Measurements from ENCODE around the gene TENT5C.

Gene TENT5C

DNA sequence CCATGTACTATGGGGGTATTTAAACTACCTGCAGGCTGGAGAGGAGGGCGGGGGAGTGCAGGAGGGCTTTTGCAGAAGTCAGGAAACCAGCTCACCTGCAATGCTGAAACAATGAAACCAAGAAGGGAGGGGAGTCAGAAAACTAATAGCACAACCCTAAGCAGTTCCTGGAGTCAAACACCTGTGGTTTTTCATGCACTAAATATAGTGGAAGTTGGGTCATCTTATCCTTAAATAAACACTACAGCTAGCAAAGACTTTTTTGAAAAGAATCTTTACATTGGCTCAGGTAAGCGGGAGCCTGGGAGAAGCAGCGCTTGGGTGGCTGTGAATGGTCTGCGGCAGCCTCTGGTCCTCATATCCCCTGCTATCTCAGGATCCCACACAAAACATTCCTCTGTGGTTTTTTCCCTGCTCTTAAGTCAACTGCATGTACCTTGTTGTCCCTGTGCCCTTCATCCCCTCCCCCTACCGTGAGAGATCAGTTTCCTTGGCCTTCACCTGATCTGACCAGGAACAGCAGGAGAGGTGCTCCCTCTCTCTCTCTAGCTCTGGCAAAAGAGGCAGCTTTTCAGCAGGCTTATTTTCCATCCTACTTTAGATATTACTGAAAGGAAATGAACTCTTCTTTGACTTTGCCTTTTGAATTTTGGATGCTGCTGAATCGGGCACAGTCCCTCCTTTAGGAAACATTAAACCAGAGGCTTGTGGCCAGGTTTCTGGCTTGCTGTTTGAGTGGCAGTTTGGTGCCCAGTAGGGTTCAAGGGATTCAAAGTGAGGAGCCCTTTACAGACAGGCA is 26.6 kb downstream of the TENT5C start:
- peaks cover 22 to 55% of the 10 kb centered on the region in 2 experiments for H3K27me3 ChIP-seq (ENCODE audit: control insufficient read depth in 1 of 2, insufficient read depth in 1 of 2, low read length in 2 of 2)
- DNase-seq: no peak
- H3K23ac ChIP-seq (ENCODE audit: low read length in 2 of 2): no peak overlapping the region
- H2BK12ac ChIP-seq (ENCODE audit: low read length in 2 of 2): no peak overlapping the region
- H3K79me1 ChIP-seq (replicated peaks; ENCODE audit: low read length, poor library complexity, severe bottlenecking): no peaks in the 10 kb centered on the region
- H3K4me2 ChIP-seq (ENCODE audit: low read length, poor library complexity, severe bottlenecking): no peak overlapping the region
- WGBS: 88% methylated on average over 5 of the region's 6 CpGs
- no peak overlapping the region for H4K91ac ChIP-seq (ENCODE audit: low read length)
- no peak overlapping the region for H3K4me3 ChIP-seq (ENCODE audit: insufficient read depth in 1 of 2, low read depth in 1 of 2, low read length in 2 of 2)
- H3K4me1 ChIP-seq (ENCODE audit: control insufficient read depth, insufficient read depth, low read depth, low read length): no peaks in the 10 kb centered on the region
- no peak overlapping the region for H3K27ac ChIP-seq (ENCODE audit: low read length, poor library complexity, severe bottlenecking)
- H3K14ac ChIP-seq (ENCODE audit: low read length in 2 of 2): no peak overlapping the region
- no peak overlapping the region for H2BK120ac ChIP-seq (ENCODE audit: low read depth, low read length)
- no peak overlapping the region for H2BK15ac ChIP-seq (ENCODE audit: low read depth, poor library complexity, severe bottlenecking)
- H3K36me3 ChIP-seq (ENCODE audit: control insufficient read depth in 1 of 2, insufficient read depth in 2 of 2, low read depth in 1 of 2, low read length in 2 of 2): no peaks in the 10 kb centered on the region
- H3K18ac ChIP-seq (ENCODE audit: low read depth in 1 of 2, low read length in 2 of 2): no peak overlapping the region
- H2BK5ac ChIP-seq (ENCODE audit: low read depth, low read length, poor library complexity, severe bottlenecking): no peak overlapping the region
- H3K9ac ChIP-seq (ENCODE audit: low read length): no peak overlapping the region
- H2AK5ac ChIP-seq (ENCODE audit: low read length, severe bottlenecking): no peak overlapping the region
- H2AFZ ChIP-seq (ENCODE audit: low read depth, low read length): no peak overlapping the region
- H3K9me3 ChIP-seq (ENCODE audit: control insufficient read depth, low read length): no peaks in the 10 kb centered on the region
- no peak overlapping the region for H3K4ac ChIP-seq (ENCODE audit: low read depth in 1 of 2, low read length in 2 of 2)
- no peak overlapping the region for H4K8ac ChIP-seq (ENCODE audit: low read length)

DNA sequence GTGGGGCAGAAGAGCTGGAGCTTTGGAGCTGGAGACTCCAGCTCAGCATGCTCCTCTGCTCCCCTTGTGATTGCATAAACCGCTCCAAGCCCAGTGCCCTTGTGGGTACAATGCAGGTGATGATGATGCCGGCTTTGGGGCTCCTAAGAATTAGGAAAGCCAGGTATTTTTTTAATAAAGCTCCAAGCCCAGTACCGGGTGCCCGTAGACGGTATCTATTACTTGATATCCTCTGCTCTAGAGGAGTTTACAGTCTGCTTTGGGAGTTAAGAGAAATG is 27.2 kb downstream of the TENT5C start:
- Histone ChIP-seq H2BK5ac (ENCODE audit: low read depth, low read length, poor library complexity, severe bottlenecking) (no peak overlapping the region), H3K23ac (ENCODE audit: low read length in 2 of 2) (no peak overlapping the region), H3K4me3 (ENCODE audit: insufficient read depth in 1 of 2, low read depth in 1 of 2, low read length in 2 of 2) (no peak overlapping the region), H3K9me3 (ENCODE audit: control insufficient read depth, low read length) (no peaks in the 10 kb centered on the region), H2BK12ac (ENCODE audit: low read length in 2 of 2) (no peak overlapping the region), H3K4ac (ENCODE audit: low read depth in 1 of 2, low read length in 2 of 2) (no peak overlapping the region), H4K8ac (ENCODE audit: low read length) (no peak overlapping the region), H3K27me3 (ENCODE audit: control insufficient read depth in 1 of 2, insufficient read depth in 1 of 2, low read length in 2 of 2) (peaks cover 24 to 54% of the 10 kb centered on the region in 2 experiments), H4K91ac (ENCODE audit: low read length) (no peak overlapping the region), H3K14ac (ENCODE audit: low read length in 2 of 2) (no peak overlapping the region), H3K4me2 (ENCODE audit: low read length, poor library complexity, severe bottlenecking) (no peak overlapping the region), H2BK15ac (ENCODE audit: low read depth, poor library complexity, severe bottlenecking) (no peak overlapping the region), H3K4me1 (ENCODE audit: control insufficient read depth, insufficient read depth, low read depth, low read length) (no peaks in the 10 kb centered on the region), H2AFZ (ENCODE audit: low read depth, low read length) (no peak overlapping the region), H2AK5ac (ENCODE audit: low read length, severe bottlenecking) (no peak overlapping the region), H3K18ac (ENCODE audit: low read depth in 1 of 2, low read length in 2 of 2) (no peak overlapping the region), H3K36me3 (ENCODE audit: control insufficient read depth in 1 of 2, insufficient read depth in 2 of 2, low read depth in 1 of 2, low read length in 2 of 2) (no peaks in the 10 kb centered on the region), H3K79me1 (replicated peaks; ENCODE audit: low read length, poor library complexity, severe bottlenecking) (no peaks in the 10 kb centered on the region), H3K9ac (ENCODE audit: low read length) (no peak overlapping the region), H3K27ac (ENCODE audit: low read length, poor library complexity, severe bottlenecking) (no peak overlapping the region), H2BK120ac (ENCODE audit: low read depth, low read length) (no peak overlapping the region)
- WGBS: 91% methylated on average over 5 of the region's 5 CpGs
- no peak for DNase-seq

DNA sequence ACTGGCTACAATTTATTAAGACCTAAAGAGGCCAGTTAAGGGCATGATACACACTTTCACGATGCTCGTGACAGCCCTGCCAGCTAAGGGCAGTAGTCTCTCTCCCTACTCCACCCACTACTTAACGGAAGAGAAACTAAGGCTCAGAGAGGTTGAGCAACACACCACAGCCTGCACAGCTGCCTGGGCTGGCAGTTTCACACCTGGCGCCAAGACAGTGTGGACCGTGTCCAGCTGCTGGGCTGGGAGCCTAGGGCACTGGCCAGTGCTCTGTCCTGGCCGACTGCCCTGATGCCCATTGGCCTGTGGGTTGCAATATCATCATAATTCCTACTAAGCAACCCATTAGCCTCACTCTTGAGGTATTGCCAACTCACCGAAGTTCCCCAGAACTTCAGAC is 27.6 kb downstream of the TENT5C start:
- WGBS: 95% methylated on average over 7 of the region's 7 CpGs

DNA sequence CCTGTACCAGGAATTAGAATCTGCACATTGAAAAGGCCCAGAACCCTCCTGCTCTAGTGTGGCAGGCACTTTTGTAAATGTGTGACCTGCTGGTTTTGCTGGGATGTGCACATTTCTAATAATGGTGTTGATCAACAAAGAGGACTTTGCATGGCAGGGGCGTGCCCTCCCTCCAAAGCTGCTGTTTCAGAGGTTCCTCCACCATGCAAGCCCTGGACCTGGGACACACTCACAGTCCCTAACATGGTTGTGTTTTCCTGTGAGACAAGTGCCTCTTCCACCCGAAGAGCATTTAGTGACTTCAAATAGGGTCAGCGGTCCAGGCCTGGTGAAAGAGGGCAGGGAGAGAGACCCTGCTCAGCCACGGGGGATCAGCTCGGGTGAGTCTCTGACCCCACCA is 28.1 kb downstream of the TENT5C start:
- Histone ChIP-seq H4K91ac (ENCODE audit: low read length) (no peak overlapping the region), H3K27ac (ENCODE audit: low read length, poor library complexity, severe bottlenecking) (no peak overlapping the region), H3K18ac (ENCODE audit: low read depth in 1 of 2, low read length in 2 of 2) (no peak overlapping the region), H3K79me1 (replicated peaks; ENCODE audit: low read length, poor library complexity, severe bottlenecking) (no peaks in the 10 kb centered on the region), H3K14ac (ENCODE audit: low read length in 2 of 2) (no peak overlapping the region), H3K4me1 (ENCODE audit: control insufficient read depth, insufficient read depth, low read depth, low read length) (no peaks in the 10 kb centered on the region), H2AK5ac (ENCODE audit: low read length, severe bottlenecking) (no peak overlapping the region), H3K9ac (ENCODE audit: low read length) (no peak overlapping the region), H3K4me3 (ENCODE audit: insufficient read depth in 1 of 2, low read depth in 1 of 2, low read length in 2 of 2) (no peak overlapping the region), H3K36me3 (ENCODE audit: control insufficient read depth in 1 of 2, insufficient read depth in 2 of 2, low read depth in 1 of 2, low read length in 2 of 2) (no peaks in the 10 kb centered on the region), H3K27me3 (ENCODE audit: control insufficient read depth in 1 of 2, insufficient read depth in 1 of 2, low read length in 2 of 2) (peaks cover 33 to 59% of the 10 kb centered on the region in 2 experiments), H2BK120ac (ENCODE audit: low read depth, low read length) (no peak overlapping the region), H3K9me3 (ENCODE audit: control insufficient read depth, low read length) (no peaks in the 10 kb centered on the region), H2BK15ac (ENCODE audit: low read depth, poor library complexity, severe bottlenecking) (no peak overlapping the region), H3K4me2 (ENCODE audit: low read length, poor library complexity, severe bottlenecking) (no peak overlapping the region), H2BK12ac (ENCODE audit: low read length in 2 of 2) (no peak overlapping the region), H3K4ac (ENCODE audit: low read depth in 1 of 2, low read length in 2 of 2) (no peak overlapping the region), H2BK5ac (ENCODE audit: low read depth, low read length, poor library complexity, severe bottlenecking) (no peak overlapping the region), H2AFZ (ENCODE audit: low read depth, low read length) (no peak overlapping the region), H3K23ac (ENCODE audit: low read length in 2 of 2) (no peak overlapping the region), H4K8ac (ENCODE audit: low read length) (no peak overlapping the region)
- no peak for DNase-seq
- WGBS: 91% methylated on average over 5 of the region's 5 CpGs

More for the DNA sequence above, 27.6 kb downstream of the TENT5C start:
- Histone ChIP-seq H3K4me3 (ENCODE audit: insufficient read depth in 1 of 2, low read depth in 1 of 2, low read length in 2 of 2) (no peak overlapping the region), H3K79me1 (replicated peaks; ENCODE audit: low read length, poor library complexity, severe bottlenecking) (no peaks in the 10 kb centered on the region), H4K8ac (ENCODE audit: low read length) (no peak overlapping the region), H2BK12ac (ENCODE audit: low read length in 2 of 2) (no peak overlapping the region), H3K27me3 (ENCODE audit: control insufficient read depth in 1 of 2, insufficient read depth in 1 of 2, low read length in 2 of 2) (peaks cover 28 to 58% of the 10 kb centered on the region in 2 experiments), H3K9me3 (ENCODE audit: control insufficient read depth, low read length) (no peaks in the 10 kb centered on the region), H2AFZ (ENCODE audit: low read depth, low read length) (no peak overlapping the region), H3K36me3 (ENCODE audit: control insufficient read depth in 1 of 2, insufficient read depth in 2 of 2, low read depth in 1 of 2, low read length in 2 of 2) (no peaks in the 10 kb centered on the region), H3K27ac (ENCODE audit: low read length, poor library complexity, severe bottlenecking) (no peak overlapping the region), H3K4ac (ENCODE audit: low read depth in 1 of 2, low read length in 2 of 2) (no peak overlapping the region), H4K91ac (ENCODE audit: low read length) (no peak overlapping the region), H2AK5ac (ENCODE audit: low read length, severe bottlenecking) (no peak overlapping the region), H2BK5ac (ENCODE audit: low read depth, low read length, poor library complexity, severe bottlenecking) (no peak overlapping the region), H3K18ac (ENCODE audit: low read depth in 1 of 2, low read length in 2 of 2) (no peak overlapping the region), H3K23ac (ENCODE audit: low read length in 2 of 2) (no peak overlapping the region), H3K4me2 (ENCODE audit: low read length, poor library complexity, severe bottlenecking) (no peak overlapping the region), H3K4me1 (ENCODE audit: control insufficient read depth, insufficient read depth, low read depth, low read length) (no peaks in the 10 kb centered on the region), H2BK15ac (ENCODE audit: low read depth, poor library complexity, severe bottlenecking) (no peak overlapping the region), H3K14ac (ENCODE audit: low read length in 2 of 2) (no peak overlapping the region), H2BK120ac (ENCODE audit: low read depth, low read length) (no peak overlapping the region), H3K9ac (ENCODE audit: low read length) (no peak overlapping the region)
- DNase-seq: no peak

All from mesenchymal stem cell (in vitro differentiated cells and primary cell).